ENCODE measurements around the gene SPOP. TPM values are rescaled to one million over a fixed set of nuclear protein-coding genes. Genes with fewer than 3 reads are reported as not detected.

Gene SPOP
- total RNA-seq, 1 donor from 2014 or later = 32.1 TPM

DNA sequence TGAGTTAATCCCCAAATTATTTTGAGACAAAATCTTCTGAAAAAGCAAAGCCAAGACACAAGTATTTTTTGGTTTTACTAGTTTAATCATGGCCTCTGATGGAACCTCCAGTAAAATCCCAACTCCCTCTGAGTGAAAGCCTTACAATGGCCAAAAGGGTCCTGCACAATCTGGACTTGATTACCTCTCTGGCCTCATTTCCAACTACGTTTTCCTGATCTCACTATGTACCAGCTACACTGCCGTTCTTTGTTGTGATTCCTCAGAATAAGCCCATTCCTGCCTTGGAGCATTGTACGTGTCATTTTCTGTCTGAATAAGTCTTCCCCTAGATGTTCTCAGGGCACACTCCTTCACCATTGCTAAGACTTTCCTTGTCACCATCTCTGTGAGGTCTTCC lies 37.3 kb downstream of the SPOP start:
- FAIRE-seq (no peak), DNase-seq (ENCODE audit: low read depth) (no peak)
- TF ChIP-seq, protein P1, sequence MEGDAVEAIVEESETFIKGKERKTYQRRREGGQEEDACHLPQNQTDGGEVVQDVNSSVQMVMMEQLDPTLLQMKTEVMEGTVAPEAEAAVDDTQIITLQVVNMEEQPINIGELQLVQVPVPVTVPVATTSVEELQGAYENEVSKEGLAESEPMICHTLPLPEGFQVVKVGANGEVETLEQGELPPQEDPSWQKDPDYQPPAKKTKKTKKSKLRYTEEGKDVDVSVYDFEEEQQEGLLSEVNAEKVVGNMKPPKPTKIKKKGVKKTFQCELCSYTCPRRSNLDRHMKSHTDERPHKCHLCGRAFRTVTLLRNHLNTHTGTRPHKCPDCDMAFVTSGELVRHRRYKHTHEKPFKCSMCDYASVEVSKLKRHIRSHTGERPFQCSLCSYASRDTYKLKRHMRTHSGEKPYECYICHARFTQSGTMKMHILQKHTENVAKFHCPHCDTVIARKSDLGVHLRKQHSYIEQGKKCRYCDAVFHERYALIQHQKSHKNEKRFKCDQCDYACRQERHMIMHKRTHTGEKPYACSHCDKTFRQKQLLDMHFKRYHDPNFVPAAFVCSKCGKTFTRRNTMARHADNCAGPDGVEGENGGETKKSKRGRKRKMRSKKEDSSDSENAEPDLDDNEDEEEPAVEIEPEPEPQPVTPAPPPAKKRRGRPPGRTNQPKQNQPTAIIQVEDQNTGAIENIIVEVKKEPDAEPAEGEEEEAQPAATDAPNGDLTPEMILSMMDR (IDR thresholded peaks at IDR 0.05; ENCODE audit: insufficient read depth, low read length, severe bottlenecking) = no peak
- H3K27me3 ChIP-seq (ENCODE audit: control insufficient read depth, insufficient read depth, low read length) = no peaks in the 10 kb centered on the region
- no peaks in the 10 kb centered on the region for H3K36me3 ChIP-seq (ENCODE audit: control insufficient read depth, insufficient read depth, low read length)
- H3K4me3 ChIP-seq (ENCODE audit: low read depth, low read length) = no peak overlapping the region

DNA sequence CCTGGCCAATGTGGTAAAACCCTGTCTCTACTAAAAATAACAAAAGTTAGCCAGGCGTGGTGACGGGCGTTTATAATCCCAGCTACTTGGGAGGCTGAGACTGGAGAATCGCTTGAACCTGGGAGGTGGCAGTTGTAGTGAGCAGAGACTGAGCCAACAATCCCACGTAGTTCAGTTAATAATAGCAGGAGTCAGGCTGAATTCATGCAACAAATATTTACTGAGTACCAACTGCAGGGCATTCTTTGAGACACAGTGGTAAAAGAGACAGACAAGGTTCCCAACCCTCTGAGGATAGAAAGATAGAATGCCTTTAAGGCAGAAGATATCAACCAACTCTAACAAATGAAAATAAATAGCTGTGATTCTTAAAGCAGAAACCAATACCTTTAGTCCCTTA lies 39.1 kb downstream of the SPOP start:
- Histone ChIP-seq H3K36me3 (ENCODE audit: control insufficient read depth, insufficient read depth, low read length) (no peaks in the 10 kb centered on the region), H3K27me3 (ENCODE audit: control insufficient read depth, insufficient read depth, low read length) (no peaks in the 10 kb centered on the region), H3K4me3 (ENCODE audit: low read depth, low read length) (no peak overlapping the region)
- no peak for FAIRE-seq
- TF ChIP-seq, protein P1 (IDR thresholded peaks at IDR 0.05; ENCODE audit: insufficient read depth, low read length, severe bottlenecking) = no peak
- no peak for DNase-seq (ENCODE audit: low read depth)

DNA sequence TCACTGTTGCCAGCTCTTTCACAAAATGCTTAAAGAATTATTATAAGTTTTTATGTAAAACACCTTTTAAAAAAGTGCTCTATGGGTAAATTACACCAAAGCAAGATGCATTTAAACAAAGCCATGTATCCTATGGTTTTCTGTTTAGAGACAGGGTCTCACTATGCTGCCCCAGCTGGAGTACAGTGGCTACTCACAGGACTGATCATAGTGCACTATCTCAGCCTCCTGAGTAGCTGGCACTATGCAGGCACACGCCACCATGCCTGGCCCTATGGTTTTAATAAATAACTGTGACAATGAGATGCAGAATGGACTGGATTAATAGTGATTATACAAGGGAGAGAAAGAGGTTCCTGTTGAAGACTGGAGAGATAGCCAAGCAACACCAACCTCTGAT lies 40.2 kb downstream of the SPOP start:
- no peak overlapping the region for H3K4me3 ChIP-seq (ENCODE audit: low read depth, low read length)
- DNase-seq (ENCODE audit: low read depth) (no peak), FAIRE-seq (no peak)

DNA sequence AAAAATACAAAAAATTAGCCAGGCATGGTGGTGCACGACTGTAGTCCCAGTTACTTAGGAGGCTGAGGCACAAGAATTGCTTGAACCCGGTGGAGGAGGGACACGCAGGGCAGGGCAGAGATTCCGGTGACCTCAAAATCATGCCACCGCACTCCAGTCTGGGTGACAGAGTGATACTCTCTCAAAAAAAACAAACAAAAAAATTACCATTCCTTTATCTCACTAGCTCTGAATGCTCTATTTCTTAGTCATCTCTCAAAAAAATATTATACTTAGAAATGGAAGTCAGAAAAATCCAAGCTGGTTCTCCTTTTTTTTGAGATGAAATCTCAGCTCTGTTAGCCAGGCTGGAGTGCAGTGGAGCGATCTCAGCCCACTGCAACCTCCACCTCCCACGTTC lies 40.8 kb downstream of the SPOP start:
- no peak overlapping the region for H3K4me3 ChIP-seq (ENCODE audit: low read depth, low read length)
- TF ChIP-seq, protein P1 (IDR thresholded peaks at IDR 0.05; ENCODE audit: insufficient read depth, low read length, severe bottlenecking) = no peak
- DNase-seq (ENCODE audit: low read depth) (no peak), FAIRE-seq (no peak)
- H3K36me3 ChIP-seq (ENCODE audit: control insufficient read depth, insufficient read depth, low read length) = no peaks in the 10 kb centered on the region
- H3K27me3 ChIP-seq (ENCODE audit: control insufficient read depth, insufficient read depth, low read length) = no peaks in the 10 kb centered on the region

More for the DNA sequence above, 40.2 kb downstream of the SPOP start:
- H3K36me3 ChIP-seq (ENCODE audit: control insufficient read depth, insufficient read depth, low read length) = no peaks in the 10 kb centered on the region
- H3K27me3 ChIP-seq (ENCODE audit: control insufficient read depth, insufficient read depth, low read length) = no peaks in the 10 kb centered on the region
- TF ChIP-seq, protein P1 (IDR thresholded peaks at IDR 0.05; ENCODE audit: insufficient read depth, low read length, severe bottlenecking) = no peak

DNA sequence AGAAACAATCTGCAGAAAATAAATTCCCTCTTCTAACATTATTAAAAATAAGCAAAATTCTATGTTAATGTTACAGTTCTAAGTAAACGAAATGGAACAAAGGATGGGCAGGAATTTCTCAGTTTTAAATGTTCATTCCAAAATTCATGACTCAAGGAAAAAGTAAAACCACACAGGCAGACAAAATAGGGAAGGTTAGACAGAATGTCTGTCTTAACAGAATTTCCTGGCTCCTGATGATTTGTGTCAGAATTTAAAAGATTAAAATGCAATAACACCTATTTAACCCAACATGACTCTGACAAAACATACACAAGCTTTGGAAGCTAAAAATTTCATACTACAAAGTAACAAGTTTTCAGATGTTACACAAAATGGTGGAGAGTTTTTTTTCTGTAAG lies 42.8 kb downstream of the SPOP start:
- FAIRE-seq = no peak
- DNase-seq (ENCODE audit: low read depth) = no peak
- Histone ChIP-seq H3K27me3 (ENCODE audit: control insufficient read depth, insufficient read depth, low read length) (no peaks in the 10 kb centered on the region), H3K36me3 (ENCODE audit: control insufficient read depth, insufficient read depth, low read length) (no peaks in the 10 kb centered on the region), H3K4me3 (ENCODE audit: low read depth, low read length) (no peak overlapping the region)
- TF ChIP-seq, protein P1 (IDR thresholded peaks at IDR 0.05; ENCODE audit: insufficient read depth, low read length, severe bottlenecking) = no peak

DNA sequence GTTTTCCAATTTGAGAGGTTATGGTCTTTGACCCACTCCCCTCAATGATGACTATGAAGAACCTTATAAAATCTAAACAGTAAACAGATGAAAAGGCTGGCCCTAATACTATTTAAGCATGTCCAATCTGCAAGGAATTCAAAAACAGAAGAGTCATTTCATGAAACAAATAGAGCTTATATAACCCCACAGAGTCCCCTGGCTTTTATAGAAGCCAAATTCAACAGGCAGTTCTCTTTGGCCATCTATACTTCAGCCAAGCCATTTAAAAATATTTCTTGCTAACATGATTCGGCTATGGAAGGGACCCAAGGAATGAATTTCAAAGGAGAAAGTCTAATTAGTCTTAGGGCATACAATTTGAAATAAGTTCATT lies 43.4 kb downstream of the SPOP start:
- TF ChIP-seq, protein P1 (IDR thresholded peaks at IDR 0.05; ENCODE audit: insufficient read depth, low read length, severe bottlenecking) = no peak
- H3K4me3 ChIP-seq (ENCODE audit: low read depth, low read length) = no peak overlapping the region
- FAIRE-seq = no peak
- H3K36me3 ChIP-seq (ENCODE audit: control insufficient read depth, insufficient read depth, low read length) = no peaks in the 10 kb centered on the region
- no peak for DNase-seq (ENCODE audit: low read depth)
- H3K27me3 ChIP-seq (ENCODE audit: control insufficient read depth, insufficient read depth, low read length) = no peaks in the 10 kb centered on the region
